HG02571 (cell line): Measurements from ENCODE around the gene RTN1.

Experiments used
- ATAC-seq: cut with Tn5 transposase; IDR thresholded peaks from one replicate; pipeline ENCODE4 v1.9.1; 2021; ENCODE audit warnings: mild to moderate bottlenecking, moderate library complexity; ENCODE audit not compliant: unreplicated experiment

The RTN1 gene

GRCh38 chr14:59850458-59850857 is 20.1 kb downstream of the RTN1 start:
- no peak for ATAC-seq

- ATAC-seq: no peak
Measured at GRCh38 chr14:59849411-59850130, 21.0 kb downstream of the RTN1 start.

GRCh38 chr14:59848671-59849070 is 21.9 kb downstream of the RTN1 start:
- no peak for ATAC-seq

GRCh38 chr14:59847711-59848110 is 22.9 kb downstream of the RTN1 start:
- no peak for ATAC-seq

- ATAC-seq: no peak
Measured at GRCh38 chr14:59846595-59846994, 24.0 kb downstream of the RTN1 start.

GRCh38 chr14:59845245-59845644 is 25.3 kb downstream of the RTN1 start:
- no peak for ATAC-seq

- ATAC-seq: no peak
Measured at GRCh38 chr14:59844186-59844812, 26.3 kb downstream of the RTN1 start.

- ATAC-seq: no peak
Measured at GRCh38 chr14:59836116-59836515, 34.5 kb downstream of the RTN1 start.

GRCh38 chr14:59832653-59833294 is 37.8 kb downstream of the RTN1 start:
- ATAC-seq: no peak

- no peak for ATAC-seq
Measured at GRCh38 chr14:59831121-59831730, 39.4 kb downstream of the RTN1 start.

GRCh38 chr14:59830338-59830734 is 40.2 kb downstream of the RTN1 start:
- ATAC-seq: no peak

- no peak for ATAC-seq
Measured at GRCh38 chr14:59829469-59830337, 40.9 kb downstream of the RTN1 start.

- ATAC-seq: no peak
Measured at GRCh38 chr14:59828276-59828675, 42.3 kb downstream of the RTN1 start.

- ATAC-seq: no peak
Measured at GRCh38 chr14:59827401-59827800, 43.2 kb downstream of the RTN1 start.

- no peak for ATAC-seq
Measured at GRCh38 chr14:59826150-59826549, 44.4 kb downstream of the RTN1 start.

GRCh38 chr14:59823179-59823578 is 47.4 kb downstream of the RTN1 start:
- ATAC-seq: no peak

GRCh38 chr14:59819446-59820088 is 51.0 kb downstream of the RTN1 start:
- ATAC-seq: no peak

- no peak for ATAC-seq
Measured at GRCh38 chr14:59816941-59817340, 53.6 kb downstream of the RTN1 start.

GRCh38 chr14:59814988-59815387 is 55.6 kb downstream of the RTN1 start:
- no peak for ATAC-seq

- ATAC-seq: no peak
Measured at GRCh38 chr14:59811815-59812214, 58.8 kb downstream of the RTN1 start.
